HepG2 (cell line): ENCODE data around the gene OSBPL10. TPM values are rescaled to one million over a fixed set of nuclear protein-coding genes. Genes with fewer than 3 reads are reported as not detected.

Experiments
- ATAC-seq: fragments of 200-7000 bp; cut with Tn5 transposase; 3 replicates; pipeline ENCODE4 v1.9.1; 2020; ENCODE audit warnings: mild to moderate bottlenecking, moderate library complexity
- BruUV-seq: library from RNA; stranded (reverse); fragments of 400-500 nt; replicated peaks from 2 replicates; lab custom pipeline; 2021; lab: Mats Ljungman, UMichigan
- CTCF ChIA-PET: fragments of 300-600 bp; formaldehyde crosslinking; extraction: SDS; loops from one replicate; lab custom pipeline; 2021; ENCODE audit warnings: low total read pairs, inconsistent platforms, low intra/inter-chr PET ratio; lab: Yijun Ruan, JAX
- POLR2A ChIA-PET: fragments of 350-600 bp; sonication (Branson Sonifier 250); formaldehyde crosslinking; loops from one replicate; lab custom pipeline; 2020; ENCODE audit warnings: antibody characterized with exemption, inconsistent platforms; lab: Yijun Ruan, JAX
- DNase-seq: peaks from one replicate; pipeline ENCODE4 v3.0.0-alpha.2; 2015; ENCODE audit warnings: low spot score
- FAIRE-seq: peaks from 3 replicates; lab custom pipeline; 2011; peaks lifted over from hg19 to GRCh38; lab: Jason Lieb, UNC
- H2AFZ ChIP-seq: one replicate; pipeline ENCODE4 v1.6.1; 2011; ENCODE audit warnings: low read length, inconsistent platforms
- H3K27ac ChIP-seq: fragments of 300-600 bp; 3 replicates; pipeline ENCODE4 v1.8.0; 2011; ENCODE audit warnings: mixed run types, mild to moderate bottlenecking, mixed read lengths, low read length, inconsistent platforms; ENCODE audit not compliant: insufficient read depth; ENCODE audit errors: extremely low read length
- H3K27me3 ChIP-seq, 2 experiments: fragments of 200-600 bp in 1 of 2; 2 replicates in 1 of 2; 3 replicates in 1 of 2; pipeline versions ENCODE4 v1.6.0 to v1.8.0; 2011; ENCODE audit warnings: low read length in 2 of 2, mild to moderate bottlenecking in 2 of 2, moderate library complexity in 2 of 2, inconsistent platforms in 1 of 2; ENCODE audit not compliant: insufficient read depth in 2 of 2, control insufficient read depth in 1 of 2
- H3K36me3 ChIP-seq, 2 experiments: fragments of 200-600 bp in 1 of 2; replicated peaks in 1 of 2; 2 replicates in 1 of 2; 3 replicates in 1 of 2; pipeline versions ENCODE4 v1.5.1 to v1.8.0; 2011; ENCODE audit warnings: low read length in 2 of 2, inconsistent platforms in 1 of 2; ENCODE audit not compliant: insufficient read depth in 2 of 2, control insufficient read depth in 1 of 2
- H3K4me1 ChIP-seq: 2 replicates; pipeline ENCODE4 v1.5.1; 2012; ENCODE audit warnings: low read length, inconsistent platforms; ENCODE audit not compliant: insufficient read depth
- H3K4me2 ChIP-seq: 2 replicates; pipeline ENCODE4 v1.6.0; 2011; ENCODE audit warnings: low read depth, low read length, inconsistent platforms
- H3K4me3 ChIP-seq, 3 experiments: fragments of 200-600 bp in 1 of 3; sonication (generic), shearing (Covaris generic) in 1 of 3; replicated peaks in 1 of 3; 2 replicates each; pipeline ENCODE4 v1.5.1; 2011 to 2016; ENCODE audit warnings: low read length in 3 of 3, inconsistent platforms in 2 of 3, low read depth in 2 of 3, mild to moderate bottlenecking in 2 of 3, control low read depth in 1 of 3, mixed read lengths in 1 of 3; ENCODE audit not compliant: insufficient read depth in 1 of 3
- H3K79me2 ChIP-seq: one replicate; pipeline ENCODE4 v1.6.1; 2011; ENCODE audit warnings: low read length, inconsistent platforms; ENCODE audit not compliant: insufficient read depth
- H3K9ac ChIP-seq: 2 replicates; pipeline ENCODE4 v1.6.0; 2011; ENCODE audit warnings: mild to moderate bottlenecking, low read depth, low read length, inconsistent platforms; ENCODE audit not compliant: insufficient read depth
- H3K9me3 ChIP-seq: 2 replicates; pipeline ENCODE4 v1.5.1; 2012; ENCODE audit warnings: mild to moderate bottlenecking, low read length
- H4K20me1 ChIP-seq: 2 replicates; pipeline ENCODE4 v1.6.0; 2011; ENCODE audit warnings: inconsistent platforms, mild to moderate bottlenecking, low read length, moderate library complexity; ENCODE audit not compliant: insufficient read depth
- AFF4 ChIP-seq: sonication (generic); formaldehyde crosslinking; IDR thresholded peaks from 2 replicates; pipeline ENCODE4 v1.4.0; 2020; ENCODE audit warnings: missing genetic modification reagents
- FLYWCH1 ChIP-seq: sonication (generic); formaldehyde crosslinking; IDR thresholded peaks from 2 replicates; pipeline ENCODE4 v1.8.1; 2023; ENCODE audit warnings: mild to moderate bottlenecking, missing genetic modification reagents
- GABPA ChIP-seq, 2 experiments: IDR thresholded peaks; 2 replicates each; pipeline ENCODE4 v1.6.1; 2011 to 2016; ENCODE audit warnings: low read depth in 2 of 2, low read length in 1 of 2, missing biosample characterization in 1 of 2, missing genetic modification characterization in 1 of 2
- HNRNPL ChIP-seq: fragments of 200-400 bp; formaldehyde crosslinking; IDR thresholded peaks from 2 replicates; pipeline ENCODE4 v1.6.1; 2017; ENCODE audit warnings: mild to moderate bottlenecking, low read depth, low read length
- KMT2A ChIP-seq: sonication (generic); formaldehyde crosslinking; IDR thresholded peaks from 2 replicates; pipeline ENCODE4 v1.4.0; 2020; ENCODE audit warnings: missing genetic modification reagents
- MATR3 ChIP-seq: sonication (generic); formaldehyde crosslinking; IDR thresholded peaks from 2 replicates; pipeline ENCODE4 v1.4.0; 2020; ENCODE audit warnings: missing genetic modification reagents
- NR2C2 ChIP-seq: sonication (generic); formaldehyde crosslinking; IDR thresholded peaks from 2 replicates; pipeline ENCODE4 v1.4.0; 2020; ENCODE audit warnings: missing genetic modification reagents, mild to moderate bottlenecking, moderate library complexity, borderline replicate concordance
- PAX8 ChIP-seq: sonication (generic); formaldehyde crosslinking; IDR thresholded peaks from 2 replicates; pipeline ENCODE4 v1.8.0; 2022; ENCODE audit warnings: mild to moderate bottlenecking, missing genetic modification reagents, borderline replicate concordance
- RAD21 ChIP-seq: fragments of 450-650 bp; formaldehyde crosslinking; IDR thresholded peaks from 2 replicates; pipeline ENCODE4 v1.5.0; 2020; ENCODE audit warnings: mild to moderate bottlenecking
- REXO4 ChIP-seq: sonication (generic); formaldehyde crosslinking; IDR thresholded peaks from 2 replicates; pipeline ENCODE4 v1.8.0; 2022; ENCODE audit warnings: missing genetic modification reagents, mild to moderate bottlenecking, borderline replicate concordance
- SMARCC2 ChIP-seq: fragments of 450-650 bp; IDR thresholded peaks from 2 replicates; pipeline ENCODE4 v1.6.1; 2017; ENCODE audit warnings: antibody characterized with exemption, mild to moderate bottlenecking
- TBX3 ChIP-seq: fragments of 450-650 bp; IDR thresholded peaks from 2 replicates; pipeline ENCODE4 v1.6.1; 2017; ENCODE audit warnings: antibody characterized with exemption, mild to moderate bottlenecking, inconsistent platforms, borderline replicate concordance
- ZNF160 ChIP-seq: sonication (generic); formaldehyde crosslinking; IDR thresholded peaks from 2 replicates; pipeline ENCODE4 v1.8.0; 2022; ENCODE audit warnings: mild to moderate bottlenecking, inconsistent platforms, missing genetic modification reagents
- ZNF431 ChIP-seq: sonication (generic); formaldehyde crosslinking; IDR thresholded peaks from 2 replicates; pipeline ENCODE4 v1.9.0; 2022; ENCODE audit warnings: missing genetic modification reagents, low read depth, mild to moderate bottlenecking, borderline replicate concordance
- WGBS: methylation state at CpG from one replicate; pipeline ENCODE4 v1.1.6; 2017; ENCODE audit warnings: low lambda C conversion rate; 5-methylcytosine and 5-hydroxymethylcytosine counted together
- in situ Hi-C: cut with HindIII; loops from 2 replicates; pipeline ENCODE4 v1.10.0; 2017; ENCODE audit warnings: low pct_unique_long_range_greater_than_20kb; ENCODE audit not compliant: extremely low pct_ligation_motif_present
- intact Hi-C: fragments of 100-400 bp; cut with micrococcal nuclease; formaldehyde crosslinking; loops from one replicate; pipeline ENCODE4 v1.10.0; 2022; ENCODE audit not compliant: unreplicated experiment
- polyA plus RNA-seq, 8 experiments: library from polyadenylated mRNA; depleted of rRNA in 3 of 8; stranded (reverse) in 7 of 8; unstranded in 1 of 8; fragments of >200 nt; fragmentation: Illumina TruSeq in 4 of 8; extraction: Trizol in 4 of 8; gene quantifications; 2 replicates each; pipeline versions ENCODE4 v1.2.1 to v1.2.3, GENCODE V29; 2011 to 2016; ENCODE audit warnings: low read depth in 4 of 8, missing spikeins in 1 of 8, mixed read lengths in 1 of 8; ENCODE audit not compliant: insufficient read depth in 1 of 8
- total RNA-seq, 5 experiments: library from RNA; depleted of rRNA; stranded (reverse); fragments of >200 nt; fragmentation: Illumina TruSeq; extraction: Trizol; gene quantifications; 2 replicates each; pipeline ENCODE4 v1.2.3, GENCODE V29; 2016; ENCODE audit warnings: low read depth in 1 of 5

The OSBPL10 gene
- total and polyA plus RNA-seq, 2 of the 13 experiments (the other 11 are each of a cell fraction or from before 2014, with no cell fraction given), result 10.3 to 28.6 TPM

GRCh38 chr3:31728403-31728802 is 252.7 kb downstream of the OSBPL10 start:
- no peak overlapping the region for H3K4me3 ChIP-seq
- in situ Hi-C loops, result no loop called here
- FAIRE-seq (no peak), DNase-seq (no peak), ATAC-seq (no peak)
- H3K4me2 ChIP-seq, result no peak overlapping the region
- CTCF ChIA-PET, result no interaction called here
- no peaks in the 10 kb centered on the region for H3K9me3 ChIP-seq
- no TSS peak for BruUV-seq
- H3K79me2 ChIP-seq, result no peaks in the 10 kb centered on the region
- intact Hi-C loops, result no loop called here
- no peaks in the 10 kb centered on the region for H3K27me3 ChIP-seq
- H3K9ac ChIP-seq, result no peak overlapping the region
- 98% methylated on average over 2 of the region's 2 CpGs for WGBS
- H4K20me1 ChIP-seq, result no peaks in the 10 kb centered on the region
- TF ChIP-seq ZNF431 (CRISPR knock-in tag), result no peak
- TF ChIP-seq, all 625 proteins: peak for 0
- Histone ChIP-seq H3K36me3 (peaks cover 1 to 15% of the 10 kb centered on the region in 2 experiments; a peak in 4 of 5 replicates), H2AFZ (no peak overlapping the region), H3K27ac (no peak overlapping the region), H3K4me1 (no peaks in the 10 kb centered on the region)
- POLR2A ChIA-PET, result no interaction called here

GRCh38 chr3:31725976-31726375 is 255.1 kb downstream of the OSBPL10 start:
- no TSS peak for BruUV-seq
- Histone ChIP-seq H3K36me3 (0 out of 5 replicates have a peak, but pooled peaks cover 0 to 5% of the 10 kb centered on the region in 2 experiments), H3K4me2 (no peak overlapping the region), H3K4me3 (no peak overlapping the region), H3K4me1 (peaks cover 12% of the 10 kb centered on the region), H2AFZ (no peak overlapping the region), H3K9me3 (no peaks in the 10 kb centered on the region), H3K9ac (no peak overlapping the region), H3K27me3 (no peaks in the 10 kb centered on the region), H3K27ac (no peak overlapping the region), H3K79me2 (no peaks in the 10 kb centered on the region), H4K20me1 (no peaks in the 10 kb centered on the region)
- ATAC-seq, result no peak
- no peak for DNase-seq
- CTCF ChIA-PET, result interaction anchor here (1.4 kb wide), 1 partner anchor 42 kb away, joined by 4 read pairs; no protein-coding TSS in a partner anchor
- WGBS, result 91% methylated on average over 4 of the region's 4 CpGs
- no peak for TF ChIP-seq AFF4
- TF ChIP-seq TBX3, result no peak
- no peak for TF ChIP-seq PAX8 (CRISPR knock-in tag)
- no peak for TF ChIP-seq FLYWCH1 (CRISPR knock-in tag)
- no peak for TF ChIP-seq ZNF160 (CRISPR knock-in tag)
- no peak for TF ChIP-seq REXO4
- no peak for TF ChIP-seq SMARCC2
- no peak for TF ChIP-seq NR2C2
- no peak for TF ChIP-seq GABPA (IDR thresholded peaks at IDR 0.05; ENCODE audit: low read depth, low read length)
- no peak for TF ChIP-seq GABPA (CRISPR knock-in tag; IDR thresholded peaks at IDR 0.05; ENCODE audit: low read depth)
- TF ChIP-seq MATR3 (CRISPR knock-in tag), result no peak
- no peak for TF ChIP-seq KMT2A (CRISPR knock-in tag)
- no peak for TF ChIP-seq HNRNPL
- no peak for TF ChIP-seq RAD21 (CRISPR knock-in tag)
- POLR2A ChIA-PET, result no interaction called here
- intact Hi-C loops (no loop called here), in situ Hi-C loops (no loop called here)
- FAIRE-seq, result no peak
